Mesendoderm (in vitro differentiated cells): ENCODE results near the gene ALDH16A1.

Experiments
- DNase-seq: peaks from one replicate; pipeline ENCODE4 v3.0.0; 2013
- H2AK5ac ChIP-seq: 2 replicates; pipeline ENCODE4 v1.6.1; 2013; ENCODE audit warnings: low read length, inconsistent platforms
- H2BK120ac ChIP-seq: 2 replicates; pipeline ENCODE4 v1.6.1; 2013; ENCODE audit warnings: low read depth, mild to moderate bottlenecking, low read length, moderate library complexity, mixed read lengths
- H2BK15ac ChIP-seq: replicated peaks from 2 replicates; pipeline ENCODE4 v1.6.1; 2013; ENCODE audit warnings: low read depth, mild to moderate bottlenecking, moderate library complexity
- H2BK5ac ChIP-seq: 2 replicates; pipeline ENCODE4 v1.6.1; 2013; ENCODE audit warnings: low read length, inconsistent platforms
- H3K18ac ChIP-seq: 2 replicates; pipeline ENCODE4 v1.6.1; 2013; ENCODE audit warnings: mild to moderate bottlenecking, low read length, mixed read lengths
- H3K23ac ChIP-seq: one replicate; pipeline ENCODE4 v1.6.1; 2013; ENCODE audit warnings: low read length
- H3K27ac ChIP-seq: 2 replicates; pipeline ENCODE4 v1.5.1; 2013; ENCODE audit warnings: low read depth, mild to moderate bottlenecking, inconsistent platforms, low read length, moderate library complexity
- H3K27me3 ChIP-seq: 2 replicates; pipeline ENCODE4 v1.6.1; 2013; ENCODE audit warnings: low read length, control low read depth, mild to moderate bottlenecking, inconsistent platforms; ENCODE audit not compliant: insufficient read depth, poor library complexity
- H3K36me3 ChIP-seq: 2 replicates; pipeline ENCODE4 v1.6.1; 2013; ENCODE audit warnings: low read length, inconsistent platforms; ENCODE audit not compliant: control insufficient read depth, insufficient read depth
- H3K4ac ChIP-seq: one replicate; pipeline ENCODE4 v1.6.1; 2013; ENCODE audit warnings: low read depth, mild to moderate bottlenecking, low read length, moderate library complexity
- H3K4me1 ChIP-seq: 2 replicates; pipeline ENCODE4 v1.6.1; 2013; ENCODE audit warnings: low read depth, low read length, inconsistent platforms; ENCODE audit not compliant: control insufficient read depth
- H3K4me2 ChIP-seq: 2 replicates; pipeline ENCODE4 v1.6.1; 2013; ENCODE audit warnings: low read length
- H3K4me3 ChIP-seq: 2 replicates; pipeline ENCODE4 v1.5.1; 2013; ENCODE audit warnings: mild to moderate bottlenecking, low read length
- H3K56ac ChIP-seq: one replicate; pipeline ENCODE4 v1.6.1; 2013; ENCODE audit warnings: low read length
- H3K79me1 ChIP-seq: 2 replicates; pipeline ENCODE4 v1.6.1; 2013; ENCODE audit warnings: low read length, inconsistent platforms
- H3K79me2 ChIP-seq: 2 replicates; pipeline ENCODE4 v1.6.1; 2013; ENCODE audit warnings: mild to moderate bottlenecking, low read length; ENCODE audit not compliant: control insufficient read depth, insufficient read depth
- H3K9ac ChIP-seq: 2 replicates; pipeline ENCODE4 v1.6.1; 2013; ENCODE audit warnings: low read length, inconsistent platforms
- H4K5ac ChIP-seq: one replicate; pipeline ENCODE4 v1.6.1; 2013; ENCODE audit warnings: low read length
- H4K8ac ChIP-seq: one replicate; pipeline ENCODE4 v1.6.1; 2013; ENCODE audit warnings: low read depth, mild to moderate bottlenecking, control low read depth, low read length, moderate library complexity
- WGBS: extraction: QIAGEN DNeasy Blood & Tissue Kit; methylation state at CpG from one replicate; pipeline ENCODE4 v1.1.7; 2013; ENCODE audit warnings: low lambda C conversion rate, missing lambda C conversion rate; ENCODE audit not compliant: insufficient coverage; ENCODE audit errors: extremely low coverage; 5-methylcytosine and 5-hydroxymethylcytosine counted together

ALDH16A1 gene

DNA sequence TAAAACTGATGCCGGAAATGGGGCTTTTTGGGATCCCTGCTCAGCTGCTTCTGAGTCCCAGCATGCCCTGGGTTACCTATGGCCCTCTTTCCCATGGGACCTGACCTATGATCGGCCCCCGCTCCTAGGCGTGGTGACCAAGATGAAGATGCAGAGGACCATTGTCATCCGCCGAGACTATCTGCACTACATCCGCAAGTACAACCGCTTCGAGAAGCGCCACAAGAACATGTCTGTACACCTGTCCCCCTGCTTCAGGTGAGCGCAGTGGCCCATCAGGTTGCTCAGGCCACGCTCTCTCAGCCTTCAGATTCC lies 44.7 kb downstream of the ALDH16A1 start:
- no peak overlapping the region for H2BK5ac ChIP-seq
- H2BK120ac ChIP-seq: no peak overlapping the region
- H2BK15ac ChIP-seq: no peak overlapping the region
- no peak overlapping the region for H3K18ac ChIP-seq
- H3K9ac ChIP-seq: peak overlapping the region; percentile 95
- peak overlapping the region; percentile 55 for H3K4me2 ChIP-seq
- no peak overlapping the region for H3K27ac ChIP-seq
- DNase-seq: no peak
- H3K4me1 ChIP-seq: peaks cover 10% of the 10 kb centered on the region
- peaks cover 18% of the 10 kb centered on the region for H3K36me3 ChIP-seq
- peaks cover 16% of the 10 kb centered on the region for H3K79me1 ChIP-seq
- H4K8ac ChIP-seq: no peak overlapping the region
- H3K56ac ChIP-seq: peak overlapping the region; percentile 95
- no peak overlapping the region for H3K4ac ChIP-seq
- no peak overlapping the region for H3K4me3 ChIP-seq
- H3K23ac ChIP-seq: no peak overlapping the region
- no peak overlapping the region for H2AK5ac ChIP-seq
- H3K79me2 ChIP-seq: peaks cover 27% of the 10 kb centered on the region
- H3K27me3 ChIP-seq: no peaks in the 10 kb centered on the region
- H4K5ac ChIP-seq: no peak overlapping the region
- WGBS: no CpG with 5 or more reads among the region's 12 CpGs

GRCh38 chr19:49498475-49498874 lies 45.5 kb downstream of the ALDH16A1 start:
- H2BK15ac ChIP-seq: no peak overlapping the region
- peak overlapping the region; percentile 55 for H3K4me2 ChIP-seq
- no peak overlapping the region for H2AK5ac ChIP-seq
- no peak overlapping the region for H4K5ac ChIP-seq
- no peak for DNase-seq
- no peak overlapping the region for H2BK120ac ChIP-seq
- WGBS: no CpG with 5 or more reads among the region's 7 CpGs
- peak overlapping the region; percentile 95 for H3K9ac ChIP-seq
- no peaks in the 10 kb centered on the region for H3K27me3 ChIP-seq
- peaks cover 27% of the 10 kb centered on the region for H3K79me2 ChIP-seq
- no peak overlapping the region for H3K27ac ChIP-seq
- peaks cover 18% of the 10 kb centered on the region for H3K36me3 ChIP-seq
- peaks cover 10% of the 10 kb centered on the region for H3K4me1 ChIP-seq
- H3K56ac ChIP-seq: peak overlapping the region; percentile 74
- H3K79me1 ChIP-seq: peaks cover 16% of the 10 kb centered on the region
- H4K8ac ChIP-seq: no peak overlapping the region
- no peak overlapping the region for H3K23ac ChIP-seq
- no peak overlapping the region for H3K18ac ChIP-seq
- H3K4ac ChIP-seq: no peak overlapping the region
- H3K4me3 ChIP-seq: no peak overlapping the region
- no peak overlapping the region for H2BK5ac ChIP-seq

- no peak for DNase-seq
- Histone ChIP-seq H3K56ac (peak overlapping the region; percentile 74), H3K9ac (peak overlapping the region; percentile 95), H4K5ac (no peak overlapping the region), H3K4me1 (peaks cover 10% of the 10 kb centered on the region), H3K79me1 (peaks cover 16% of the 10 kb centered on the region), H3K27me3 (no peaks in the 10 kb centered on the region), H4K8ac (no peak overlapping the region), H3K23ac (no peak overlapping the region), H3K4me2 (peak overlapping the region; percentile 19), H3K4me3 (no peak overlapping the region), H2AK5ac (no peak overlapping the region), H3K27ac (no peak overlapping the region), H3K79me2 (peaks cover 27% of the 10 kb centered on the region), H2BK120ac (no peak overlapping the region), H2BK15ac (no peak overlapping the region), H3K4ac (no peak overlapping the region), H3K18ac (no peak overlapping the region), H3K36me3 (peaks cover 18% of the 10 kb centered on the region), H2BK5ac (no peak overlapping the region)
- no CpG with 5 or more reads among the region's 19 CpGs for WGBS
Observed at GRCh38 chr19:49499030-49499670, 46.1 kb downstream of the ALDH16A1 start.

GRCh38 chr19:49502866-49503581 lies 50.0 kb downstream of the ALDH16A1 start:
- no peak overlapping the region for H3K18ac ChIP-seq

DNA sequence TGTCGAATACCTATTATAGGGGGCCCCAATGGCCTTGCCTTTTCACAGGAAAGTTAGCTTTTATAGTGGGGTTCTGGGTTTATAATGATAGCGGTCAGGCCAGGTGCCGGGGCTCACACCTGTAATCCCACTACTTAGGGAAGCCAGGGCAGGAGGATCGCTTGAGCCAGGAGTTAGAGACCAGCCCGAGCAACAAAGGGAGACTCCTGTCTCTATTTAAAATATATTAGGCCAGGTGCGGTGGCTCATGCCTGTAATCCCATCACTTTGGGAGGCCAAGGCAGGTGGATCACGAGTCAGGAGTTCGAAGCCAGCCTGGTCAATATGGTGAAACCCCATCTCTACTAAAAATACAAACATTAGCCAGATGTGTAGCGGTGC lies 50.5 kb downstream of the ALDH16A1 start:
- Histone ChIP-seq H3K18ac (no peak overlapping the region), H4K5ac (no peak overlapping the region), H2AK5ac (no peak overlapping the region), H3K23ac (no peak overlapping the region), H2BK15ac (no peak overlapping the region), H3K79me1 (peaks cover 6% of the 10 kb centered on the region), H2BK120ac (no peak overlapping the region), H3K4me1 (no peaks in the 10 kb centered on the region), H3K4ac (no peak overlapping the region), H3K56ac (no peak overlapping the region), H2BK5ac (no peak overlapping the region), H4K8ac (no peak overlapping the region), H3K4me3 (no peak overlapping the region), H3K27ac (no peak overlapping the region), H3K79me2 (peaks cover 5% of the 10 kb centered on the region), H3K9ac (no peak overlapping the region), H3K36me3 (peaks cover 6% of the 10 kb centered on the region), H3K27me3 (no peaks in the 10 kb centered on the region), H3K4me2 (no peak overlapping the region)
- WGBS: no CpG with 5 or more reads among the region's 9 CpGs
- DNase-seq: no peak

More at GRCh38 chr19:49502866-49503581, 50.0 kb downstream of the ALDH16A1 start:
- Histone ChIP-seq H3K36me3 (peaks cover 11% of the 10 kb centered on the region), H3K79me1 (peaks cover 10% of the 10 kb centered on the region), H3K9ac (no peak overlapping the region), H4K5ac (no peak overlapping the region), H3K79me2 (peaks cover 10% of the 10 kb centered on the region), H2BK120ac (no peak overlapping the region), H2AK5ac (no peak overlapping the region), H2BK15ac (no peak overlapping the region), H3K56ac (no peak overlapping the region), H3K4ac (no peak overlapping the region), H3K4me1 (peaks cover 2% of the 10 kb centered on the region), H2BK5ac (no peak overlapping the region), H3K4me2 (no peak overlapping the region), H3K23ac (no peak overlapping the region), H4K8ac (no peak overlapping the region), H3K27ac (no peak overlapping the region), H3K4me3 (no peak overlapping the region), H3K27me3 (no peaks in the 10 kb centered on the region)
- DNase-seq: no peak
- WGBS: no CpG with 5 or more reads among the region's 14 CpGs
